Stimulated activated CD4-positive, alpha-beta T cell treated with anti-CD3 and anti-CD28 coated beads, TNF-alpha, amount 100 ng/mL, for 48 hours (primary cell): ENCODE measurements around the gene PFDN2.

ENCODE experiments used
- DNase-seq, 3 donors: peaks; one replicate each; pipeline ENCODE4 v3.0.0-alpha.2; 2020; ENCODE audit warnings: low read depth in 3 of 3

PFDN2 gene

GRCh38 chr1:161051219-161051618, 66.6 kb downstream of the PFDN2 start:
- no peak for DNase-seq
